Stimulated activated CD4-positive, alpha-beta T cell treated with anti-CD3 and anti-CD28 coated beads, Interleukin-15, amount 100 ng/mL, for 1 hour (primary cell): ENCODE results near the gene GH1.
A peak's percentile ranks its signal among the peaks of the same experiment; 100 is the strongest.

Source experiments
- DNase-seq, 2 donors: peaks; one replicate each; pipeline ENCODE4 v3.0.0-alpha.2; 2020; ENCODE audit warnings: low read depth in 1 of 2, low spot score in 1 of 2

Gene GH1

DNA sequence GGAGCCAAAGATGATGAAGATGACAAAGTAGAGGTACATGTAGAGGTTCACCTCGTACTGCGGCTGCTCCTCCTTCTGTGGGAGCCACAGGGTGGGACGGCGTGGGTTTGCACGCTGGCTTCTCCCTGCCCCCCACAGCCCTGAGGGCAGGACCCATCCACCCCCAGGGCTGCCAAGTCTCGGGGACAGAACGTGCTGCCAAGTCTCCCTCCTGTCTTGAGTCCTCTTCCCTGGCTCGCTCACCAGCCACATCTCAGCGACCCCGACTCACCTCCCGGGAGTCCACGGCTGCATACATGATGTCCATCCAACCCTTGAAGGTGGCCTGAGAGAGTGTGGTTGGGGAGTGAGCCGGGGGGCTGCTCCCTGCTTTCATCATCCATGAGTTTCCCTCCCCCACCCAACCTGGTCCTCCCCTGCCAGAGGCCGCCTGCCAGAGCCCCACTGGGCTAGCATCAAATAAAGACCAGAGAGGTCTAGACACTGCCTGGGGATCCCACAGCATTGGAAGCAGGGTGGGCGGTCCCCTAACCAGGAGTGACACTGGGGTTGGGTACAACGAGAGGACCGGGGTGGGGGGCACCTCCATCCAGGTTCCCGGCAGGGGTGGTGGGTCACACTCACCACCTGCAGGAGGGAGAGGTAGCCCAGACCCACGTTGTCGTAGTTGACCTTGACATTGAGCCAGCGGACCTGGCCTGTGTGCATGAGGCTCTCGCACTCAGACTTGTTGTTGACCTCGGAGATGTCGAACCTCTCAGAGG, 26.3 kb upstream of the GH1 start:
- no peak for DNase-seq

DNA sequence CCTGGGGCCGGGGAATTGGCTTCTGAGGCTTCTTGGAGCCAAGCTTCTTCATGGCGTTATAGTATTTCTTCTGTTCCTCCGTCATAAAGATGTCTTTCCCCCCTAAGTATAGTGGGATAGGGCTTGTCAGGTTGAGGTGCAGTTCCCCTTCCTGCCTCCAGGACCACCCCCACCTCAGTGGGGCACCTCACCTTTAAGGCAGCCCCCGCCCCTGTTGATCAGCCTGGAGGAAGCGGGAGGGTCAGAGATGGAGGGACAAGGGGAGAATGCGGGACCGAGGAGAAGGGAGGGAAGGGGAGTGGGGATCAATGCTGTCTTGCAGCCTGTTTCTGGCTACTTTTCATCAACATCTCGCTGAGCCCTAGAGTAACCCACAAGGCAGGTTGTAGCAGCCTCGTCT, 25.1 kb upstream of the GH1 start:
- DNase-seq, result no peak

GRCh38 chr17:63942309-63942985, 23.8 kb upstream of the GH1 start:
- DNase-seq, result no peak

DNA sequence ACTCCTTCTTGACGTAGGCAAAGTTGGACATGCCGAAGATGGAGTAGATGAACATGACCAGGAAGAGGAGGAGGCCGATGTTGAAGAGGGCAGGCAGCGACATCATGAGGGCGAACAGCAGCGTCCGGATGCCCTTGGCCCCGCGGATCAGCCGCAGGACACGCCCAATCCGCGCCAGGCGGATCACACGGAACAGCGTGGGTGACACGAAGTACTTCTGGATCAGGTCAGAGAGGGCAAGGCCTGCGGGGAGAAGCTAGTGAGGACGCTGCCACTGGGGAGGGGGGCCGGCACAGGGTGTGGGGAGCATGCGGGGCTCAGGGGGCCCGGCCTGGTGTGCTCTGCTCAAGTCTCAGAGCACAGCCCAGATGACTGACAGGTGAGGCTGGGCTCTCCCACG, 23.1 kb upstream of the GH1 start:
- no peak for DNase-seq

GRCh38 chr17:63941162-63941561, 22.5 kb upstream of the GH1 start:
- no peak for DNase-seq

DNA sequence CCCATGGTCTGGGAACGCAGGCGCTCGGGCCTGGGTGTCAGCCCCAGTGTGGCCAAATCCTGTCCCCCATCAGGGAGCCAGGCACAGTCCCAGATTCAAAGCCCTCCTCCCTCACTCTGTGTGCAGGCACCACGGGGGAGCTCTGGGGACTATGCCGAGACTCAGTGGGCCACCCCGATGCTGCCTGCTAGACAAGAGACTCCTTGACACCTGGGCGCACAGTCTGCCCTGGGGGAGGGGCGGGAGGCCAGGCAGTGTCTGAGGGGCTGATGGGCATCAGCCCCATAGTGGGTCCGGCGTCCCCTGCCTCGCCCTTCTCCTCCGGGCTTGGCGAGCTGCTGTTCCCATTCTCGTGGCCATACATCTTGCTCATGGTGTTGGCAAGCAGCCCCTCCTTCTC, 21.9 kb upstream of the GH1 start:
- no peak for DNase-seq

DNA sequence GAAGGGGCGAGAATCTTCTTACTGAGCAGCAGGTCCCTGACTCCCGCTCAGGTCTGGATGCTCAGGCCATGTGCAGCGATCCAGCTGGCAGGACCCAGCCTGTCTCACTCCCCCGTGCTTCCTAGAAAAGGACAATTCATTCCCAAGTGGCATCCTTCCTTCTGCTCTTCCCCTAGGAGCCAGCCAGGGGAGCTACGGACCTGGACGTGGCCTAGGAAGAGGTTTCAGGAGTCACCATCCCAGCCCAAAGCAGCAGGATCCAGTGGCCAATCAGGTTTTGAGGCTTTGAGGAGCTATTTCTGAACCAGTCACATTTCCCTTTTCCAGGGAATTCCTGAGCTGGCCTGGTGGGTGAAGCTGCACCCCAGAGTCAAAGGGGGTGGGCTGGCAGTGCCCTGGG, 21.2 kb upstream of the GH1 start:
- no peak for DNase-seq

DNA sequence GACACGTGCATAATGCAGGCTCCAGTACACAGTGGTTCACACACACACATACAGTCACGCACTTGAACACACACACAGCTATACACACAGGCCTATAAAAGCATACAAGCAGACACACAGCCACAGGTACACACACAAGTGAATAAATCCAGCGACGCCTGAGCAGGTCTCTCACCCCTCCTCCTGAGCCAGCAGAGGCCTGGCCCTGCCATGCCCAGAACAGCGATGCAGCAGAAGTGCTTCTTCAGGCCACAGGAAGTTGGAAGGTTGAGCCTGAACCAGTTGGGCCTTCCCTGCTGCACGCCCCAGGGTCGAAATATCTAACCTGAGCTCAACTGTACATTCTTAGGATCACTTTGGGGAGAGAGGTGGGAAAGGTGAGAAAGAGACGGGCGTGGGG, 20.8 kb upstream of the GH1 start:
- DNase-seq, result no peak

GRCh38 chr17:63937920-63938319, 19.3 kb upstream of the GH1 start:
- DNase-seq, result no peak

- no peak for DNase-seq
These were observed 18.7 kb upstream of the GH1 start for GRCh38 chr17:63937319-63937718.

DNA sequence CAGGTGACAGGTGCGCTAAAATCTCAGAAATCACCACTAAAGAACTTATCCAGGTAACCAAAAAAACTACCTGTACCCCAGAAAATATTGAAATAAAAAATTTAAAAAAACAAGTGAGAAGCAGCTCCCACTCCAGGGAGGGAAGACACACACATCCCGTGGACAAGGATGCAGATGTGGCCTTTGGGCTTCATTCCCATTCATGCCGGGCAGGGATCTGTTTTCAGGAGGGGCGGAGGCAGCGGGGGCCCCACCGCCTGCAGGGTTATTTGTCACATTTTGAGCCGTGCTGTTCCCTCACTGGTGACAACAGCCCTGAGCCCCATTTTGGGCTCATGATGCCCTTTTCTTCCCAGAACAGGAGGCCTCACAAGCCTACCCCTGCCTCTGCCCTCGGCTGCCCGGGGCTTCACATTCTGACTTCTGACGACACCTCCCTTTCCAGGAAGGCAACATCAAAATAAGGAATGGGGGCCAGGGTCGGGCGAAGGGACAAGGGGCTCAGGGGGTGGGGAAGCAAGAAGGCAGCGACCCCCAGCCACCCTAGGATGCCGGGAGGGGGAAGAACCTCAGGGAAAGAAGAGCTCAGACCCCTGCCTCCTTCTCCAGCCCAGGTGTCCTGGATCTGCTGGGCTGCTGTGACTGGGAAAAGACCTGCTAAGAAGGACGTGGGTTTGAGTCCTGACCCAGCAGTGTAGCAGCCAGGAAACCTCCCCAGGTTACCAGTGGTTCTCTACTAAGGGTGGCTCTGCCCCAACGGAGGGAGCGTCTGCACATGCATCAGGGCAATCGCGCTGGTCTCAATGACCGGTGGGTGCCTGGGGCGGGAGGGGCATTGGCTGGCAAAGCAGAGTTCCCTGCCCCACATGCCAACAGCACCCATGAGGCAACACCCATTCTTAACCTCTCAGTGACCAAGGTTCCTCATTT, 15.8 kb upstream of the GH1 start:
- DNase-seq, result no peak

- DNase-seq, result no peak
These were observed 15.0 kb upstream of the GH1 start for GRCh38 chr17:63933598-63933997.

- no peak for DNase-seq
These were observed 14.1 kb upstream of the GH1 start for GRCh38 chr17:63932721-63933120.

DNA sequence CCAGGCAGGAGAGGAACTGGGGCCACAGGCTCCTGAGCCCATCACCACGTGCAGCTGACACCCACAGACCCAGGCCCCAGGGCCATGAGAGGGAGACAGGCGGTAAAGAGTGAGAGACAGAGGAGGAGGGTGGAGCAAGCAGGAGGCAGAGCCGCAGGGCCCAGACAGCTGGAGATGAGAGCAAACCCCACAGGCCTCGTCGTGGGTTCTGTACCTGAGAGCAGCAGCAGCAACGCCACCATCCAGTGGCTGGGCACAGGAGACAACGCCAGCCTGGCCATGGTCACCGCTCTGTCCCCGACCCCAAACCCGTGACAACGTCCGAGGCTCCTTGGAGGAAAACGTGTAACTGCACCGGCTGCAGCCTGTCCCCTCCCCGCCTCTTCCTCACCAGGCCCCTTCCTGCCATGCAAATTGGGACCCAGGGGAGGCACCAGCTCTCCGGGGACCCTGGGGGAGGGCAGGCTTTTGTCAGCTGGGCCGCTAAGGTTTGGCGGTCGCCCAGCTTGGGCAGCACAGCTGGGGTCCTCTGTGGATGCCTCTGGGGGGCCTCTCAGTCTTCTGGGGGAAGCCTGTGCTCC, 13.4 kb upstream of the GH1 start, which contains the start of gene CD79B:
Gene CD79B (minus strand): TSS at position 351 of the 581 bp plus-strand sequence. CDS start 70 bp downstream, at position 281.
- peak in 1 of 2 donors; percentile 16 for DNase-seq

DNA sequence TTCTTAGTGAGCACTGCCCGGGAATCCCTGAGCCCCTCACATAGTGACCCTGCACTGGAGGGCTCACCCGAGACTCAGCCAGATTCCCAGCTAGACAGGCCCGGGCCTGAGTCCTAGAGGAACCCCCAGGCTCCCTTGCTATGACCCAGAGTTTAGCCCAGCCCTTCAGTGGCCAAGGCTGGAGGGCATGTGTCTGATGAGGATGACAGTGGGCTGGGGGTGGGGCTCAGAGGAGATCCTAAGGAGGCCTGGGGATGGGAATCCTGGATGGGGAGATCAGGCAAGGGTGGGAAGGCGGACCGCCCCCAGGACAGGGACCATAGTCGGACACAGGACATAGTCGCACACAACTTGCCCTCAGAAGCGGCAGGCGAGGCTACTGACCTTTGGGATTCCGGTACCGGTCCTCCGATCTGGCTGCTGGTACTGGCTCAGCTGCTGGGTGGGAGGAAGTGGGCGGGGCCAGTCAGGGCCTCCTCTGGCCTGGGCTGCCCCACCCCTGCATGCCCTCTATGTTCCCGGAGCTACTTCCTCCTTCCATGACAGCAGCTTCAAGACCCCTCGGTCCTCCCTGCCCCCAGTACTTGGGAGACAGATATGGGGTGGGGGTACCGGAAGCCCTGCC, 12.4 kb upstream of the GH1 start:
- DNase-seq, result peak; percentile 33 to 35

- no peak for DNase-seq
These were observed 11.5 kb upstream of the GH1 start for GRCh38 chr17:63929860-63930766.

DNA sequence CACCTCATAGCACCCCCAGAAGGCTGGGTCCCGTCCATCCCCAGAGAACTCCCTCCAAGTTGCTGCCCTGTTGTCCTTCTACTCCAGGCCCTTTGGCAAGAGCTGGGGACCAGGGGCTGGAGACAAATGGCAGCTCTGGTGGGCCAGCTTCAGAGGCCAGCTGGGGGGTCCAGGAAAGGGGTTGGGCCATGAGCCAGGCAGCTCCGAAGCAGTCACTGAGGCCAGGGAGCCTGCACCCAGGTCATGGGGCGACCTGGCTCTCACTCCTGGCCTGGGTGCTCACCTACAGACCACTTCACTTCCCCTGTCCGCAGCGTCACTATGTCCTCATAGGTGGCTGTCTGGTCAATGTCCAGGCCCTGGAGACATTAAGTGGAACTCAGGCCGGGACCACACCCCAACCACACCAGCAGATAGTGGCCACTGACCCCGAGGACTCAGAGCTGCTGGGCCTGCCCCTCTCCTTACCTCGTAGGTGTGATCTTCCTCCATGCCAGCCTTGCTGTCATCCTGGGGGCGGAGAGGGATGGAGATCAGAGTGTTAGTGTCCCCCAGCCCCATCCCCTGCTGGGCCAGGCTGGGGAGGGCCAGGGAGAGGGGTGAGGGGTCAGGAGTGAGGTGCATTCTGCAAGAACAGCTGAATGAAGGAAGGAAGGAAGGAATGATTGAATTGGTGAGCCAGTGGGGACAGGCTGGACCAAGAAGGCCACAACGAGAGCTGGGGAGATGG, 10.5 kb upstream of the GH1 start:
- DNase-seq, result no peak

DNA sequence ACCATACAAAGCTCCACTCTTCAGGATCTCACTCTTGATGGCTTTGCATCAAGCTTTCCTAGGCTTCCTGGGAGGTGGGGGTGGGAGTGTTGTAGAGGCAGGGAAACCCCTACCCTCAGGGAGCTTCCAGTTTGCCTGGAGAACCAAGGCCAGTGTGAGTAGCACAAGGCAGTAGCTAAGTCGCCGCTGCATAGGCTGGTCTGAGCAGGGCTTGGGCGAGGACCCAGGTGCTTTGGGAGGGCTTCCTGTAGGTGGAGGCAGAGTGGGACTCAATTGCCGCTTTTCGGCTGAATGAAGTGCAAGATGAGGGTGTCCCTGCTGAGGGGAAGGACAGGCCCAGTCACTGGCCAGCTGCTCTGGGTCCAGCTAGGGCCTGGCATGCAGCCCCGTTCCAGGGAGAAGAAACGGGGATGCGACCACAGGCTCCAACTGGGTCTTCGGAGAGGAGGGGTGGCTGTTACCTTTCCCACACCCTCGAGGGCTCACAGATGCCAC, 9.6 kb upstream of the GH1 start:
- DNase-seq, result no peak
